A673 (cell line): ENCODE results near the gene PIM3.

Experiments used
- CTCF ChIP-seq: fragments of 300-800, 200-600 bp; sonication (generic); conservative IDR thresholded peaks from 2 replicates; pipeline ENCODE4 v1.5.1; 2017; ENCODE audit warnings: low read depth, mild to moderate bottlenecking, antibody characterized with exemption, low read length, moderate library complexity, mixed read lengths
- EZH2 ChIP-seq: fragments of 200-600 bp; sonication (generic); IDR thresholded peaks from 2 replicates; pipeline ENCODE4 v1.6.1; 2017; ENCODE audit warnings: borderline replicate concordance, low read depth, mild to moderate bottlenecking, mixed read lengths, antibody characterized with exemption, low read length; ENCODE audit not compliant: poor library complexity, severe bottlenecking

GRCh38 chr22:50007057-50007511 lies 46.5 kb downstream of the PIM3 start:
- TF ChIP-seq CTCF (no peak), EZH2 (no peak)
